Inferior parietal cortex (tissue), 1 donor: ENCODE data around the gene ZBTB8B.
A peak's percentile ranks its signal among the peaks of the same experiment; 100 is the strongest.
"Not testable (repeated sequence)": the region's sequence is repeated elsewhere in the genome, so short reads cannot be mapped to it uniquely, and the experiment has no call there.

Source experiments
- DNase-seq: peaks from one replicate; pipeline ENCODE4 v3.0.0-alpha.2; 2016; ENCODE audit errors: extremely low spot score

ZBTB8B gene

GRCh38 chr1:32470431-32470830, 5.6 kb downstream of the ZBTB8B start:
- DNase-seq = peak; percentile 18

DNA sequence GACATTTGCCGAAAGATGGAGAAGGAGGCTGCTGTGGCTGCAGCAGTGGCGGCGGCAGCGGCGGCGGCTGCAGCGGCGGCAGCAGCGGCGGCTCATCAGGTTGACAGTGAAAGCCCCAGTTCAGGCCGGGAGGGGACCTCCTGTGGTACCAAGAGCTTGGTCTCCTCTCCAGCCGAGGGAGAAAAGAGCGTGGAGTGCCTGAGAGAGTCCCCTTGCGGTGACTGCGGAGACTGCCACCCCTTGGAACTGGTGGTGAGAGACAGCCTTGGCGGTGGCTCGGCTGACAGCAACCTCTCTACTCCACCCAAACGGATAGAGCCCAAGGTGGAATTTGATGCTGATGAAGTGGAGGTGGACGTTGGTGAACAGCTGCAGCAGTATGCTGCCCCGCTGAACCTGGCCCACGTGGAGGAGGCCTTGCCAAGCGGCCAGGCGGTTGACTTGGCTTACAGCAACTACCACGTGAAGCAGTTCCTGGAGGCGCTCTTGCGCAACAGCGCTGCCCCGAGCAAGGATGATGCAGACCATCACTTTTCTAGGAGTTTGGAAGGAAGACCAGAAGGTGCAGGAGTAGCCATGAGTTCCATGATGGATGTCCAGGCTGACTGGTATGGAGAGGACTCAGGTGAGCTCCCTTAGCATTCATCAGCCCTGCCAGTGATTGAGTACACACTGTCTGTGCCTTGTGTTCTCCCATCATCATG, 6.3 kb downstream of the ZBTB8B start:
- peak; percentile 27 for DNase-seq

DNA sequence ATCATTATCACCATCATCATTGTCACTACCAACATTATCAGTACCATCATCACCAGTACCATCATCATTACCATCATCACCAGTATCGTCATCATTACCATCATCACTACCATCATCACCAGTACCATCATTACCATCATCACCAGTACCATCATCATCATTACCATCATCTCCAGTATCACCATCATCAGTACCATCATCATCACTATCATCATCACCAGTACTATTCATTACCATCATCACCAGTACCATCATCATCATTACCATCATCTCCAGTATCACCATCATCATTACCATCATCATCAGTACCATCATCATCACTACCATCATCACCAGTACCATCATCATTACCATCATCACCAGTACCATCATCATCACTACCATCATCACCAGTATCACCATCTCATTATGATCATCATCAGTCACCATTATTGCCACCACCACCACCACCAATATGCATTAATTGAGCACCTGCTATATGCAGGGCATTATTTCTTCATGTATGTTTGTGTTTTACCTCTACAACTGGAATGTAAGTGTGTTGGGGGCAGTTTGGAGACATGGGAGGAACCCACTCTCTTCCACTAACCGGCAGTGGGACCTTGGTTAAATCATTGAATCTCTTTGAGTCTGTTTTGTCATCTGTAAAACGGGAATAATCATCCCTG, 7.0 kb downstream of the ZBTB8B start:
- DNase-seq = no peak

- DNase-seq = not testable (repeated sequence)
Observed at GRCh38 chr1:32472966-32473365, 8.1 kb downstream of the ZBTB8B start.

- DNase-seq = no peak
Observed at GRCh38 chr1:32474954-32475353, 10.1 kb downstream of the ZBTB8B start.

DNA sequence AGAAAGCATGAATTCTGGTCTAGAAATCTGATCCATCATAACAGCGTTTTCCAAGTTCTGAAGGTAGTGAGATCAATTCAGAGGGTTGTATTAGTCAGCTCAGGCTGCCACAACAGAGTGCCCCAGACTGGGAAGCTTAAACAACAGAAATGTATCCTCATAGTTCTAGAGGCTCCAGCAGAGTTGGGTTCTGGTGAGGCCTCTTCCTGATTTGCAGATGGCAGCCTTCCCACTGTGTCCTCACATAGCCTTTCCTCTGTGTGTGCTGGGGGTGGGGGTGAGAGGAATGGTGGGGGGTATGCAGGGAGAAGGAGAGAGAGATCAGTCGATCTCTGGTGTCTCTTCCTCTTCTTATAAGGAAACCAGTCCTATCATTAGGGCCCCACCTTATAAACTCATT, 15.1 kb downstream of the ZBTB8B start:
- no peak for DNase-seq

DNA sequence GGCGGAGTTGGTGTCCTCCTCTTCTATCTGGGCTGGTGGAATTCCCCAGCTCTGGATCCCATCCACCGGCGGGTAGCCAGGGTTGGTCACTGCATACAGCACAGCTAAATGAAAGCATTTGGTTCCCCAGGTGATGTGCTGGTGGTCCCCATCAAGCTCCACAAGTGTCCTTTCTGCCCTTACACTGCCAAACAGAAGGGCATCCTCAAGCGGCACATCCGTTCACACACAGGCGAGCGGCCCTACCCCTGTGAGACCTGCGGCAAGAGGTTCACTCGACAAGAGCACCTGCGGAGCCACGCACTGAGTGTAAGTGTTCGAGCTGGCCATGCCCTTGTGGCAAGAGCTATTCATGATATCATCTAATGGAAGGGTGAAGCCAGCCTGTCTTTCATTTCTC, 15.9 kb downstream of the ZBTB8B start:
- DNase-seq = no peak

- not testable (repeated sequence) for DNase-seq
Observed at GRCh38 chr1:32481788-32482187, 16.9 kb downstream of the ZBTB8B start.

DNA sequence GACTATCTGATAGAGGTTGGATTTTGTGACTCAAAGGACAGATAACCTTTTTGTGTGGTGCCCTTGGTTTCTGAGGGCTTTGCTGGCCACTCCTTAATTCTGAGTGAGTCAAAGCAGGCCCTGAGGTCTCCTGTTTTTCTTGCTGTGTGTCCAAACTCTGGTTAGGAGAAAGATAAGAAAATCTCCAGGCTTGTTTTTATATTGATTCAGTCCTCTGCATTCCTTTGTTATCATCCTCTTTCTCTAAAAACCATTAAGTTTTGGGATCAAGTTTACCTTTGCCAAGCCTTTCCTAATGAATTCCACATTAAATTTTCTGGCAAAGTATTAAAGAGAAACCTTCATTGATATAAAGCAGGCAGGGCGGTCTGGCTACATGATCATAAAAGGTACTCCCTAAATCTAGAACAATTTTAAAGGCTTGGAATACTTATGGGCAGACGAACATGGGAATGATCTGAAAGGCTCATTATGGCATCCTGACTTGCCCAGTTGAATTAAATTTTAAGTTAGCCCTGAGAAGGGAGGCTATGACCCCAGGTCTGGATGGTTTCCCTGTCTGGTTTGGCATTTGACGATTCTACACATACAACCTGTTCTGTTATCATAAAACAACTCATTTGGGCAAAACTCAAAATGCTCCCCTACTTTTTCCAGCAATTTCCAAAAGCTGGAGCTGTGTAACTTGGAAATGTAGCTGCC, 20.8 kb downstream of the ZBTB8B start:
- DNase-seq = no peak

- DNase-seq = no peak
Observed at GRCh38 chr1:32486463-32487113, 21.7 kb downstream of the ZBTB8B start.

- DNase-seq = no peak
Observed at GRCh38 chr1:32487182-32487581, 22.3 kb downstream of the ZBTB8B start.

GRCh38 chr1:32489774-32490454, 25.0 kb downstream of the ZBTB8B start:
- no peak for DNase-seq

GRCh38 chr1:32491386-32491785, 26.5 kb downstream of the ZBTB8B start:
- no peak for DNase-seq

DNA sequence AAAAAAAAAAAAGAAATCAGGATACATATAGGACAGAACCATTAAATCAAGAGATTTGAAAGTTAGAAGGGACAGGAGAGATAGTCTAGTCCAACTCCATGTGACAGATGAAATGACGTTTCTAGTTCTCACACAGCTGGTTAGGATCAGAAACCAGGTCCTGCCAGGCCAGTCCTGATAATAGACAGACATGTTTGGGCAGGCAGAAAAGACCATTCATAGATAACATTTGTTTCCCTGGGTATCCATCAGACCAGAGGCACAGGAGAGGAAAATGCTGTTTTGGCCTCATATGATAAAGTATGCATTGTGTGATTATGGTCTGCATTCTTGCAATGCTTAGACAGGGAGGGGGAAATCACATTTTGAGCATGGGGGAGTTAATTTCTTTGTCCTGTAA, 29.3 kb downstream of the ZBTB8B start:
- no peak for DNase-seq

GRCh38 chr1:32494711-32495337, 30.0 kb downstream of the ZBTB8B start:
- DNase-seq = no peak

DNA sequence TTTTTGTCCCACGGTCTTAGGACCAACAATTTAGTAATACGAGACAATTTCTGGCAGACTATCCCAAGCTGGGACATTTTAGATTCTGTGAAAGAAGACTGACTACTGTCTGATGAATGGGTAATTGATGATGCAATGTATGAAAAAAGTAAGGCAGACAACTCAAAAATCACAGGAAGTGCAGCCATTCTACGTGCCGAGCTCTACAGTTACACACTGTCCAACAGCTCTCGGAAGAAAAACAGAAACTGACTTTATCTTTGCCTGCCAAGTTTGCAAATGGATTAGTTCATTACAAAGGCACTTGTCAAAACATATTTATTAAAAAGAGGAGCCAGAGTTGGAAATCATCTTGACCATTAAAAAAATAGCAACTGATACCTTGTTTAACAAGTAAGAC, 31.3 kb downstream of the ZBTB8B start:
- no peak for DNase-seq

- DNase-seq = no peak
Observed at GRCh38 chr1:32498751-32499150, 33.9 kb downstream of the ZBTB8B start.

DNA sequence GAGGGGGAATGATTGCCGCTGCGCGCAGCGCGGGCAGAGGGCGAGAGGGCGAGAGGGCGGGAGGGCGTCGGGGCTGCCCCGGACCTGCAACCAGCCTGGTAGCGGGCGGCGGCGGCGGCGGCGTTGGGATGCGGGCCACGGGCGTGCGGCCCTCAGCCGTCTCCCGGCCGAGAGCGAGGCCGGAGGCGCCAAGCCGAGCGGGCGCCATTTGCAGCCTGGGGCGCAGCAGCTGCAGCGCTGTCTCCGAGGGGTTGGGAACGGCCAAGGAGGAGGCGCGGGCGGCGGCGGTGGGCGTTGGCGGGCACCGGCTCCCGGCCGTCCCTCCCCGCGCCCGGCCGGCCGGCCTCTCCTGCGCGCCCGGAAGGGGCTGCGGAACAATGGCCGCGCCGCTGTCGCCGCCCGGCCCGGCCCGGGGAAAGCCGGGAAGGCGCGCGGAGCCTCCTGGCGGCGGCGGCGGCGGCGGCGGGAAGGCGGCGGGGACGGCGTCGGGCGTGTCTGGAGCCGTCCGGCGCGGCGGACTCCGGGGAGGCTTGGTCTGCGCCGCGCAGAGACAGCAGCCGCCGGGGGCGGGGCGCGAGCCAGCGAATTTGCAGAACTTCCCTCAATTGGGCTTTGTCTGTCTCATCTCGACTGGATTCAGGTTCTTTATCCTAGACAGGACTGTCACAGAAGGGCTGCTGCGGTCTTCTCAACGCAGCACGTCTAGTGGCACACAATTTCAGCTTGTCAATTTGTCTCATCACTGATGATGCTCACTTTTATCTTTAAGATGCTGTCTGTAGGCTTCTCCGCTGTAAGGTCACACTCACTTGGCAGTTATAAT, 35.7 kb downstream of the ZBTB8B start:
- peak; percentile 63 for DNase-seq

GRCh38 chr1:32501865-32502264, 37.0 kb downstream of the ZBTB8B start:
- DNase-seq = no peak

- no peak for DNase-seq
Observed at GRCh38 chr1:32503153-32503552, 38.3 kb downstream of the ZBTB8B start.
